Immature natural killer cell (primary cell): Measurements from ENCODE around the gene CDH4. TPM values are rescaled to one million over a fixed set of nuclear protein-coding genes. Genes with fewer than 3 reads are reported as not detected.
A peak's percentile ranks its signal among the peaks of the same experiment; 100 is the strongest.

ENCODE experiments used
- DNase-seq, 3 donors: peaks; one replicate each; pipeline ENCODE4 v3.0.0; 2022; ENCODE audit warnings: mixed read lengths in 1 of 3
- H3K27ac Mint-ChIP-seq, 6 donors: one replicate each; pipeline ENCODE4 v1.8.0; 2020; ENCODE audit warnings: mixed read lengths in 6 of 6, mild to moderate bottlenecking in 5 of 6, inconsistent platforms in 4 of 6, moderate library complexity in 3 of 6
- H3K27me3 Mint-ChIP-seq, 3 donors: one replicate each; pipeline ENCODE4 v1.8.0; 2020 to 2021; ENCODE audit warnings: low read depth in 3 of 3, mild to moderate bottlenecking in 3 of 3, mixed read lengths in 3 of 3, moderate library complexity in 3 of 3, inconsistent platforms in 1 of 3
- H3K36me3 Mint-ChIP-seq, 3 donors: one replicate each; pipeline ENCODE4 v1.8.0; 2020; ENCODE audit warnings: mixed read lengths in 3 of 3, inconsistent platforms in 2 of 3, mild to moderate bottlenecking in 2 of 3
- H3K4me1 Mint-ChIP-seq, 2 donors: one replicate each; pipeline ENCODE4 v1.8.0; 2020; ENCODE audit warnings: inconsistent platforms in 2 of 2, mild to moderate bottlenecking in 2 of 2, mixed read lengths in 2 of 2, moderate library complexity in 1 of 2
- H3K4me3 Mint-ChIP-seq, 5 donors: one replicate each; pipeline ENCODE4 v1.8.0; 2020; ENCODE audit warnings: mild to moderate bottlenecking in 5 of 5, mixed read lengths in 5 of 5, inconsistent platforms in 3 of 5, moderate library complexity in 3 of 5
- H3K9me3 Mint-ChIP-seq, 6 donors: one replicate each; pipeline ENCODE4 v1.8.0; 2020; ENCODE audit warnings: mild to moderate bottlenecking in 6 of 6, mixed read lengths in 6 of 6, inconsistent platforms in 4 of 6, moderate library complexity in 3 of 6
- polyA plus RNA-seq, 3 donors: library from polyadenylated mRNA; unstranded; fragments of 300-500 nt; fragmentation: Illumina TruSeq; gene quantifications; one replicate each; pipeline ENCODE4 v1.2.3, GENCODE V29; 2021

CDH4 gene
- polyA plus RNA-seq, 3 donors from 2014 or later, result not detected

DNA sequence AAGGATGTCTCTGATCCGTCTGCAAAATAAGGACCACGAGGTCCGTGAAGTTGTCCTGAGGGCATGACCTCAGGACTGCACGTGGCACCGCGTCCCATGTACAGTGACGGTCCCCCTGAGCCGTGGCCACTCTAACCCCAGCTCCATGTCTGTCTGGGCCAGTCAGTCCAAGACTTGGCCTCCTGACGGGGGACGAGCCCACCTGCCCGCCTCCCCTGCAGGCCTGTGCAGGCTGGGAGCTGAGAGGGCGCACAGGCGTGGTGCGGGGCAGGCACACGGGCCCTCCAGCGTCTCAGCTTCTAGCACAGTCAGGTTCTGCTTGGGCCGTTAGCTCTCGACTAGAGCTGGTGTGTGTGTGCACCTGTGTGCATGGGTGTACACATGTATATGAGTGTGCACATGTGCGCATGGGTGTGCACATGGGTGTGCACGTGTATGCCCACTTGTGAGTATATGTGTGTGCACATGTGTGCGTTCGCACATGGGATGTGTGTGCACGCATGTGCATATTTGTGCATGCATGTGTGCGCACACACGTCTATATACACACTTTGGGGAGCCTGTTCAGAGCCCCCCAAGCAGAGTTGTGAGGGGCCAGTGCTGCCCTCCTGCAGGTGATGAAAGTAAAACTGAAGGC lies 506.6 kb downstream of the CDH4 start:
- no peak for DNase-seq
- no peaks in the 10 kb centered on the region for H3K36me3 Mint-ChIP-seq
- H3K27ac Mint-ChIP-seq, result no peak overlapping the region
- H3K9me3 Mint-ChIP-seq, result peaks cover 0 to 2% (median 0%) of the 10 kb centered on the region in 6 donors
- peaks cover 0 to 5% (median 0%) of the 10 kb centered on the region in 3 donors for H3K27me3 Mint-ChIP-seq
- no peaks in the 10 kb centered on the region for H3K4me1 Mint-ChIP-seq
- no peak overlapping the region for H3K4me3 Mint-ChIP-seq

- no peaks in the 10 kb centered on the region for H3K4me1 Mint-ChIP-seq
- peaks cover 0 to 7% (median under 1%) of the 10 kb centered on the region in 3 donors for H3K27me3 Mint-ChIP-seq
- H3K27ac Mint-ChIP-seq, result no peak overlapping the region
- peaks cover 0 to 2% (median 0%) of the 10 kb centered on the region in 6 donors for H3K9me3 Mint-ChIP-seq
- DNase-seq, result no peak
- H3K4me3 Mint-ChIP-seq, result no peak overlapping the region
- no peaks in the 10 kb centered on the region for H3K36me3 Mint-ChIP-seq
Measured at GRCh38 chr20:61759286-61760065, 507.4 kb downstream of the CDH4 start.

DNA sequence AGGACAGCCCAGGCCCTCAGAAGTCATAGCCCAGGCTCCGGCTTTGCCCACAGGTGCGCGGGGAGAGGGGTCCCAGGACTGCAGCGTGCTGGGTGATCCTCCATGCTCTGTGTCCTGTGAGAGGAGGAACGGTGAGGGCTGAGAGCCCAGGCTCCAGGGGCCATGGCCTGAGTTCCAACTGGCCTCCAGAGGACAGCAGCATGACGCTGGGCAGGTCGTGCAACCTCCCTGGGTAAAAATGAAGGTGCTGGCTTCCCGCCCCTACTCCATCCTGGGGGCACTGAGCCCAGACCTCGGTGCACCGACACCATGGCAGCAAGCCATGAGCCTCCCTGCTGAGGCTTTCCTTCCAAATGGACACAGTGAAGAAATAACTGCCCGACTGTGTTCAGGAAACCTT lies 508.3 kb downstream of the CDH4 start:
- Mint-ChIP-seq H3K27me3 (peaks cover 0 to 7% (median 1%) of the 10 kb centered on the region in 3 donors), H3K4me1 (no peaks in the 10 kb centered on the region), H3K36me3 (no peaks in the 10 kb centered on the region), H3K27ac (no peak overlapping the region), H3K4me3 (no peak overlapping the region), H3K9me3 (peaks cover 0 to 2% (median 0%) of the 10 kb centered on the region in 6 donors)
- DNase-seq, result no peak

DNA sequence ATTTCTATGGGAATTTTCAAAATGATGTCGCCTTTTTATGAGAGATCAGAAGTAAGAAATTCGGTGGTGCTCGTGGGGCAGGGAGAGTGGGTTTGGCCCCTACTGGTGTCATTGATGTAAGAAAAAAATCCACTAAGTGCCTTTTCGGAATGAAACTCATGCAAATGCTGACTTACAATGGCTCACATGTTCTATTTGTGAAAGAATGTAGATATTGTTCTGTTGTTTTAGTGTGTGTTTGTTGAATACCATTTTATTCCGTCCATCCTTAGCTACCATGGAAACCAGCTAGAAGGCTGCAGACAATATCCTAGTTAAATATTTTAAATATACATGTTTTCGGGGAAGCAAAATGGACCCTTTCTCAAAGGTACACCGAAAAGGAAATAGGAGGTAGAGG lies 508.7 kb downstream of the CDH4 start:
- DNase-seq, result no peak
- peaks cover 0 to 7% (median 1%) of the 10 kb centered on the region in 3 donors for H3K27me3 Mint-ChIP-seq
- no peak overlapping the region for H3K27ac Mint-ChIP-seq
- H3K4me3 Mint-ChIP-seq, result no peak overlapping the region
- no peaks in the 10 kb centered on the region for H3K4me1 Mint-ChIP-seq
- no peaks in the 10 kb centered on the region for H3K36me3 Mint-ChIP-seq
- peaks cover 0 to 2% (median 0%) of the 10 kb centered on the region in 6 donors for H3K9me3 Mint-ChIP-seq

DNA sequence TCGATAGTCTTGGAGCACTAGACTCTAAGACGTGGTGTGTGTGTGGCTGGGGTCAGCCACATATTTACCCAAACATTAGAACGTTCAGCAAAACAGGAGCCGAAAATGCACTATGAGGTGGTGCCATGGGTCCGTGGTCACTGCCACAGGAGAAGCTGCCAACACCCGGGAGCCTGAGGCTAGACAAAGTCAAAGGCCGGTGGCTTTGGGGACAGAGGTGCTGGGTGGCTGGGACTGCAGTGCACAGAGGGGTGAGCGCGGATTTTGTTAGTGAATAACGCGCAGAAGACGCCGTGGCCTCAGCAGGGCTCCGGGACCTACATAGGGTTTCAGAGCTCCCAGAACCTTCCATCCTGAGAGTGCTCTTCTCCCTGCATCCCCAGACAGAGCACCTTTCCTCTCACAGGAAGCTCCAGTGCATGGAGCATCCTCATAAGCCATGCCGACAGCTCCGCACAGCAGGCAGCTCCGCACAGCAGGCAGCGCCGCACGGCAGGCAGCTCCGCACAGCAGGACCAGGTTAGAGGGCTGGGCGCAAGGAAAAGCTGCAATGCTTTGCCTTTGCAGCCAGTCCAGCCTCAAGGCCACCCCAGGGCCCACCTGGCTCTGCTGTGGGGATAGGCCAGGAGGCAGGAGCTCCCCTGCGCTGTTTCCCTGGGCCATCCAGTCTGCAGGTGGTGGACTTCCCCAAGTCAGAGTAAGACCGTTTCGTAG lies 509.5 kb downstream of the CDH4 start:
- H3K27me3 Mint-ChIP-seq, result peaks cover 0 to 7% (median 1%) of the 10 kb centered on the region in 3 donors
- no peak overlapping the region for H3K27ac Mint-ChIP-seq
- H3K4me1 Mint-ChIP-seq, result no peaks in the 10 kb centered on the region
- H3K9me3 Mint-ChIP-seq, result peaks cover 0 to 2% (median 0%) of the 10 kb centered on the region in 6 donors
- no peak overlapping the region for H3K4me3 Mint-ChIP-seq
- no peak for DNase-seq
- no peaks in the 10 kb centered on the region for H3K36me3 Mint-ChIP-seq

GRCh38 chr20:61762167-61762710 lies 510.2 kb downstream of the CDH4 start:
- no peak for DNase-seq
- Mint-ChIP-seq H3K4me1 (no peaks in the 10 kb centered on the region), H3K27ac (no peak overlapping the region), H3K4me3 (no peak overlapping the region), H3K36me3 (no peaks in the 10 kb centered on the region), H3K9me3 (peaks cover 0 to 3% (median 0%) of the 10 kb centered on the region in 6 donors), H3K27me3 (peaks cover 0 to 7% (median 1%) of the 10 kb centered on the region in 3 donors)

DNA sequence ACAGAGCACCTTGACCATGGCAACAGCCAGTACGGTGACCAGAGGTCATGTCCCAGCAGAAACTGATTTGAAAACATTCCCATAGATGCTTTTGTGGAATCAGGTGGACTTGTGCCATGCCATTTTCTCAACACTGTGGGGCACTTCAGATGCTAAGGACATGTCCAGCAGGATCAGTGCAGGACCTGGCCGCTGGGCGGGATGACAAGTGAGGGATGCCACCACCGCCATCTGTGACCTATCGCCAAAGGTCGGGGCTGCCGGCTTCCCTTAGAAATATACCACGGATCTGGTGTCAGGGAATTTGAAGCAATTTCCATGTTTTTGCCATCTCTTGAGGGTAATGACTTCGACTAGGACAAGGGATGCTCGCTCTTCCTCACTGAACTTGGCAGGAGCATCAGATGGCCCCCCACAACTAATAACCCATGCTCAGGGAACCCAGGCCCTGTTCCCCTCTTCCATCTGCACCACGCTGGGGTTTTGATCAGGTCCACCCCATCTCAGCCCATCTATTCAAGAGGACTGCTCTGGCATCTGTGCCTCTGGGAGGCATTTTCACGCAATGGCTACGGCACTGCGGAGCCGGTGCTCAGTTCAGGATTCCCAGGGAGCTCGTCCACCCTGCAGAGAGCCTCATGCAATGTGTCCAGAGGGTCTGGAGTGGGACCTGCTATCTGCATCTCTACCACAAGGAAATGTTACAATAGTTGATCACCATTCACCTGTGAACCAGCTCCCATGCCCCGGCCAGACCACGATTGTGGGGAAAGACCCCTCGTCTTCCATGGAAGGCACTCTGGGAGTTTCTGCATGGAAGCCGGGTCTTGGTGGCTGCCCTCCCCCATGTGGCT lies 511.1 kb downstream of the CDH4 start:
- H3K4me1 Mint-ChIP-seq, result no peaks in the 10 kb centered on the region
- no peak overlapping the region for H3K4me3 Mint-ChIP-seq
- peaks cover 0 to 3% (median 0%) of the 10 kb centered on the region in 6 donors for H3K9me3 Mint-ChIP-seq
- DNase-seq, result no peak
- H3K36me3 Mint-ChIP-seq, result no peaks in the 10 kb centered on the region
- peaks cover 0 to 7% (median 1%) of the 10 kb centered on the region in 3 donors for H3K27me3 Mint-ChIP-seq
- H3K27ac Mint-ChIP-seq, result peak overlapping the region in 1 of 6 donors; percentile 54

DNA sequence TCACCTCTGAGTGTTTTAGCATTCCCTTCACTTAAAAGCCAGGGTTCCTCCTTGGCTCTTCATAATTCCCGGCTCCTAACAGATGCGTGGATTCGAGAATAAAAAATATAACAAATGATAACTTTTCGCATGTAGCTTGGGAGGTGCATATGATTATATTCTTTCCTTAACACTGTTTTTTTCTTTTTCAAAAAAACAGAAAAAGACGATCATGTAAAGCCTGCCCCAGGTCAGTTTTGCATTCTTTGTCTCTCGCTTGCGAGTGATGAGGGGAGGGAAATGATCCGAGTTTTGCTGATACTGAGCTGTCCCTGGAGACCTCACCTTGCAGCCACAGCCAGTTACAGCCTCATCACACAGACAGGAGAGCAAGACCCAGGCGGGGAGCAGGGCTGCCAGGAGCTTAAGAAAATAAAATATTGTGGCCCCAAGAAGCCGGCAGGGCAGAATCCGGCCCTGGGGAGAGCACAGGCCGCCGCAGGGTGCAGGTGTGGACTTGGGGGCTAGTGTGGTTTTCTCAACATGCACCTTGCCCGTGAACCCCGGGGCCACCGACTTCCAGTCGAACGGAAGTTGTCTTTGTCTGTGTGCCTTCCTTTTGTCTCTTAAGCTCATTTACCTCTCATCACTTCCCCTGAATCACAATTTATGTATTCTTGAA lies 511.8 kb downstream of the CDH4 start:
- Mint-ChIP-seq H3K27me3 (peaks cover 0 to 6% (median 1%) of the 10 kb centered on the region in 3 donors), H3K36me3 (no peaks in the 10 kb centered on the region), H3K27ac (no peak overlapping the region), H3K4me1 (no peaks in the 10 kb centered on the region), H3K9me3 (peaks cover 0 to 3% (median 0%) of the 10 kb centered on the region in 6 donors), H3K4me3 (no peak overlapping the region)
- DNase-seq, result no peak

GRCh38 chr20:61764471-61765025 lies 512.5 kb downstream of the CDH4 start:
- Mint-ChIP-seq H3K27ac (no peak overlapping the region), H3K36me3 (no peaks in the 10 kb centered on the region), H3K4me3 (no peak overlapping the region), H3K4me1 (no peaks in the 10 kb centered on the region), H3K9me3 (peaks cover 0 to 3% (median 0%) of the 10 kb centered on the region in 6 donors), H3K27me3 (peaks cover 0 to 5% (median 1%) of the 10 kb centered on the region in 3 donors)
- DNase-seq, result no peak

GRCh38 chr20:61765081-61765870 lies 513.2 kb downstream of the CDH4 start:
- no peak for DNase-seq
- Mint-ChIP-seq H3K36me3 (no peaks in the 10 kb centered on the region), H3K4me3 (no peak overlapping the region), H3K27ac (no peak overlapping the region), H3K27me3 (peaks cover 0 to 5% (median 1%) of the 10 kb centered on the region in 3 donors), H3K9me3 (peaks cover 0 to 3% (median 0%) of the 10 kb centered on the region in 6 donors), H3K4me1 (no peaks in the 10 kb centered on the region)

DNA sequence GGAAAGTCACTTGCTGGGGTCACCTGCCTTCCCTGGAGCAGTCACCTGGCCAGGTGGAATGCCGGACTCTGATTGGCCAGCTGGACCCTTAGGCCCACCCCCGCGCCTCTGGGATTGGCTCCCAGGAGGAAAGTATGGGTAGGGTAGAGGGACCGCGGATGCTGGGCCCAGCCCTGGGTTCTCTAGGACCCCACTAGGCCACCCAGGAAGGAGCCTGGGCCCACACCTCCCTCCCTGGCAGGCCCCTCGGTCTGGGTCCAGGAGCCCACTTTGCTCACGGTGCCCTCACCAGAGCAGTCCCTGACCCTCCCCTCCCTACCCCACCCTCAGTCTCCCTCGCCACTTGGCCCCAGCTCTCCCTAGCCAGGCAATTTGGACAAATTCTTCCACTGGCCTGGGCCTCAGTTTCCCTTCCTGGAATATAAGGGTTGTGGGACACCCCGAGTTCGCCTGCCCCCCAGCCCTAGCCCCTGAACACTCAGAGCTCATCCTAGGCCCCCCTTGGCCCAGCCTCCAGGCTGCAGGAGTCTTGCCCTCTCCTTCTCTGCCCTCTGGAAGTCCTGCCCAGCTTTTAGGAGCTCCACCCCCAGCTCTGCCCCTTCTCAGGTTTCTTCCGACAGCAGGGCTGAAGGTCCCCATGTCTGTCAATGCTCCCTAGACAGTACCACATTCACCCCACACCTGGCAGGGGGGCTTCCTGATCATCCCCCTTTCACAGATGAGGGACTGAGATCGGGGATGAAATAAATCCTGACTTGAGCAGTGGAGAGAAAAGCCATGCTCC lies 514.0 kb downstream of the CDH4 start:
- peaks cover 0 to 2% (median 1%) of the 10 kb centered on the region in 3 donors for H3K27me3 Mint-ChIP-seq
- H3K4me1 Mint-ChIP-seq, result no peaks in the 10 kb centered on the region

More for the DNA sequence above, 514.0 kb downstream of the CDH4 start:
- Mint-ChIP-seq H3K36me3 (no peaks in the 10 kb centered on the region), H3K27ac (no peak overlapping the region), H3K4me3 (no peak overlapping the region), H3K9me3 (peaks cover 0 to 3% (median 0%) of the 10 kb centered on the region in 6 donors)
- no peak for DNase-seq
